Measurements from ENCODE around the gene ARID5B.

The ARID5B gene

DNA sequence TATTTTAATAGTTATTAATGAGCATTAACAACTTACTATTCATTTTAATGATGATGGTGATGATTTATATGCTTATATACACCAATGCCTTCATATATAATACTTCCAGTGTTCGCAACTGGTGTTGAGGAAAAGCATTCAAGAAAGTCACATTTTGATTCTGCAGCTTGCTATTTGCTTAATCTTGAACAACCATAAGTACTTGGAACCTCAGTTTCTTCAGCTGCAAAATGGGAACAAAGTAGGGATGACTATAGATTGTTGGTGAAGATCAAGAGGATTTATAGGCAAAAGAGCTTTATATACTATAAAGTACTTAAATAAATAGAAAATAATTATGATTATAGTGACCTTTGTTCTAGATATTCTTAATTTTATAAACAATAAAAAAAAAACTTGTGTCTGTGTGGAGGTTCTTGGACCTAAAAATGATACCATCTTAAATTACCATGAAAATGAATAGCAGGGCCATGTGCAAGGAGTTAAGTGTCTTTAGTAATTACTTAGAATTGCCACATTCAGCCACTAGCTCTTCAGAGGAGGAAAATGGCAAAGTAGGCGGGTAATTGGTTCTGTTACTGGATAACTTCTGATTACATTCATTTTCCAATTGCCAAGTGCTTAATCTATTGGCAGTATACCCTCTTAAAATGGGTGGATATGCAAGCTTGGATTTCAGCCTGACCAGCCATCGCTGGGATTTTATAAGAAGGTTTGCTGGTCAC lies 4.5 kb downstream of the ARID5B start:
- no peak for DNase-seq (ENCODE audit: low read depth in 2 of 2)

- DNase-seq (ENCODE audit: low read depth in 2 of 2) = no peak
Observed at GRCh38 chr10:61906562-61906901, 5.0 kb downstream of the ARID5B start.

DNA sequence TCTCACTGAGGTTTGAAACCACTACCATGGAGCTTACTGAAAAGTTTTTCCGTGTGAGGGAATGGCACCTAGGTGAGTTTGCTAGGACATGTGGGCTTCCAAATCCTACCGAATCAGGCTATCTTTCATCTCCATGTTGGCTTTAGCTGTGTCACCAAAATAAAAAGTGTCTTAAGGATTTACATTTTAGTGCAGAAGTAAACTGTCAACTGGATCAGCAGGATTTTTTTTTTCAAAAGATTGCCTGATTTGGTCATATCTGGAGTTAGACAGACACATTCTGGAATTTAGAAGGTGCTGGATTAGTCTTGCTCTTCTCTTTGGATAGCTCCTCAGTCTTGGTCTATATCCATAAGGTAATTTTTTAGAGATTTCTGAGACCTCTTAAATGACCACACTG lies 5.5 kb downstream of the ARID5B start:
- DNase-seq (ENCODE audit: low read depth in 2 of 2) = no peak

- DNase-seq (ENCODE audit: low read depth in 2 of 2) = no peak
Observed at GRCh38 chr10:61907587-61907986, 6.1 kb downstream of the ARID5B start.

- DNase-seq (ENCODE audit: low read depth in 2 of 2) = no peak
Observed at GRCh38 chr10:61910226-61910805, 8.8 kb downstream of the ARID5B start.

DNA sequence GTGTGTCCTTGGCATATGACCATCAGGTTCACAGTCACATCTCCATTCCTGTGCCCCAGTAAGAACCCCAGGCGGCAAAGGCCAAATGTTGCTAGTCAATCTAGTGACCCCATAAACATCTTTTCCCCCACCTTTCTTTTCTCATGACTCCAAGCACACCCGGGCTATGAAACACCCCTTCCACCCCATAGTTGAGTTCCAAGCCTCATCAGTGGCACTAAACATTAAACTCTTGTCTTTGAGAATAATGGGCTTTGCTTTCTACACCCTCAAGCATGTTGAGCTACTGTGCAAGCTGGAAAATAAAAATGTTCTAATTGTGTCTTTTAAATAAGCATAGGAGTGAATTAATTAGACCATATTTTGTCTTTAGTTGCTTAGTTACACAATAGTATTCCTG lies 9.4 kb downstream of the ARID5B start:
- no peak for DNase-seq (ENCODE audit: low read depth in 2 of 2)

GRCh38 chr10:61911425-61911824 lies 9.9 kb downstream of the ARID5B start:
- no peak for DNase-seq (ENCODE audit: low read depth in 2 of 2)

GRCh38 chr10:61912981-61913380 lies 11.5 kb downstream of the ARID5B start:
- DNase-seq (ENCODE audit: low read depth in 2 of 2) = no peak

- DNase-seq (ENCODE audit: low read depth in 2 of 2) = no peak
Observed at GRCh38 chr10:61918140-61918539, 16.6 kb downstream of the ARID5B start.

DNA sequence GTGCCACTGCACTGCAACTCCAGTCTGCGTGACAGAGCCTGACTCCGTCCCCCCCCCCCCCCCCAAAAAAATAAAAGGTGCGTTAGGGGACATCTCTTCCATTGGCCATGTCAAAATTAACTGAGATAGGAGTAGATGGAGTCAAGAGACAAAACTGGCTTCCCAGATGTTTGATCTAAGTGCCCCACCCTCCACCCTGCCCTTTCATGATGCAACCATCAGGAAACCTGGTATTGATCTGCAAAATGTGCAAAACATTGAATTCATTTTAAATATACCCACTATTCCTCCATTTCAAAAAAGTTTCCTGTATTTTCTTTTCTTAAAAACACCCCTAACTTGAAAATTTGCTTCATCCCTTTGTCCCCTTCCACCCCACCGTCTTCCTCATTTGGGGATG lies 17.5 kb downstream of the ARID5B start:
- no peak for DNase-seq (ENCODE audit: low read depth in 2 of 2)

GRCh38 chr10:61919646-61920215 lies 18.2 kb downstream of the ARID5B start:
- DNase-seq (ENCODE audit: low read depth in 2 of 2) = no peak

GRCh38 chr10:61921143-61921542 lies 19.6 kb downstream of the ARID5B start:
- DNase-seq (ENCODE audit: low read depth in 2 of 2) = no peak

DNA sequence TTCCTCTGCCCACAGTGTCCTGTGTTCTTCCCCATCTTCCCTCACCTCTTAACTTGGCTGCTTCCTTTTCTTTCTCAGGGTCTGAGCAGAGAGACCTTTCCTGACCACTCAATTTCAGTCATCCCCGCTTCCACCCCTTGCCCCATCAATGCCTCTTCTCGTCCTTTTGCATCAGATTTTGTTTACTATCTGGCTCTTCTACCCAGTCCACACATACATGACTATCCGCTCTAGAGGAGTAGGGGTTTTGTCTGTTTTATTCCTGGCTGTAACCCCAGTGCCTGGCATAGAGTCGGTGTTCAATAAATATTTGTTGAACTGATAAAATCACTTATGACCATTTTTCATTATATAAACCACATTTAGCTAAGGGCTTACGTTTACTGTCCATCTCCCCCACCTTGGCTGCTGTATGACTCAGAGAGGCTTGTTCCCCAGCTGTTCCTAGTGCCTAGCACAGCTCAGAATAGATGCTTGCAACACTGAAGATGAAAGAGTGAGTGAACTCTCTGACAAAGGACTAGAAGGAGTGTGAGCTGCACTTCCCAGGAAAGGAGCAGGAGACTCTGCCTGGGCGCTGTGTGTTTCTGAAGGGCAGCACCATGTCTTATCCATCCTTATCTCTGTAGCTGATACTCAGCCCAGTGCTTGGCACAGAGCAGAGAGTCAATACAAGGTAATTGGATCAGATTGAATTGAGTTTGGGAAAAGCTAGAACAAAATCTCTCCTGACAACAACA lies 21.9 kb downstream of the ARID5B start:
- no peak for DNase-seq (ENCODE audit: low read depth in 2 of 2)

DNA sequence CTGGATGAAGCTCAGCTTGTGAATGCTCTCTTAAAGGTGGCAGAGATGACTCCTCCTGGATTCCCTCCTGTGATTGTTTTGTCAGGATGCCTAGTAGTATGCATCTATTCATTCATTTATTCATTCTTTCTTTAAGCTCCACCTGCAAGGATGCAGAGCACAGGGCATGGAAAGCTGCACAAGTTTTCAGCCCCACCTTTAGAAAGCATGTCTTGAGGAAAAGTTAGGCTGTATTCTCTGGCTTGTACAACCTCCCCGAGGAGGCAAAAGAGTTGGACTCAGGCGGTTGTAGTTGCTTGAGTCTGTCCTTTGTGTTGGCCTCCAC lies 22.4 kb downstream of the ARID5B start:
- DNase-seq (ENCODE audit: low read depth in 2 of 2) = no peak

GRCh38 chr10:61929555-61929954 lies 28.1 kb downstream of the ARID5B start:
- no peak for DNase-seq (ENCODE audit: low read depth in 2 of 2)

GRCh38 chr10:61931620-61932332 lies 30.3 kb downstream of the ARID5B start:
- no peak for DNase-seq (ENCODE audit: low read depth in 2 of 2)

- no peak for DNase-seq (ENCODE audit: low read depth in 2 of 2)
Observed at GRCh38 chr10:61933859-61934555, 32.5 kb downstream of the ARID5B start.

DNA sequence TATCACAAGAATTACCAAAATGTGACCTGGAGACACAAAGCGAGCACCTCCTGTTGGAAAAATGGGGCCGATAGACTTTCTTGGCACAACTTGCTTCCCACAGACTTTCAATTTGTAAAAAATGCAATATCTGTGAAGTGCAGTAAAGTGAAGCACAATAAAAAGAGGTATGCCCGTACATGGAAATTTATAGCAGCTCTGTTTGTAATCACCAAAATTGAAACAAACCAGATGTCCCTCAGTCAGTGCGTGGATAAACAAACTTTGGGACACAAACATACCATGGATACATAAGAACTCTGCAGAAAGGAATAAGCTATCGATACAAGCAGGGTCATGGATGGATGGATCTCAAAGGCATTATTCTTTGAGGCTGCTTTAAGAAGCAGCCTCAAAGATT lies 33.6 kb downstream of the ARID5B start:
- no peak for DNase-seq (ENCODE audit: low read depth in 2 of 2)

GRCh38 chr10:61936770-61937169 lies 35.3 kb downstream of the ARID5B start:
- no peak for DNase-seq (ENCODE audit: low read depth in 2 of 2)

- no peak for DNase-seq (ENCODE audit: low read depth in 2 of 2)
Observed at GRCh38 chr10:61937631-61938351, 36.3 kb downstream of the ARID5B start.

DNA sequence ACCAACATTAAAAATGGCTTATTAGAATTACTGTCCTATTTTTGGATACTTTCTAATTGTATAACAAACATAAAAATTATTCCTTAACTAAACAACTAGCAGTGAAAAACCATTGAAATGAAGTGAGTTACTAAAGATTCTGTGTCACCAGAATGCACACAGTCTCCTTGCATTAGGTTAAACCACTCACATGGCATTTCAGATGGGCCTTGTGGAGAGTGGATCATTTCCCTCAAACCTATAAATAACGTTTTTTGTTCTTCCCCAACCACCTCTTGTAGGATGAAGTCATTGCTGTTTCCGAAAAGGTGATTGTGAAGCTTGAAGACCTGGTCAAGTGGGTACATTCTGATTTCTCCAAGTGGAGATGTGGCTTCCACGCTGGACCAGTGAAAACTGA lies 38.4 kb downstream of the ARID5B start:
- DNase-seq (ENCODE audit: low read depth in 2 of 2) = no peak
